CD14-positive monocyte (primary cell): Measurements from ENCODE around the gene ATP2A2. TPM values are rescaled to one million over a fixed set of nuclear protein-coding genes. Genes with fewer than 3 reads are reported as not detected.

Experiments used
- DNase-seq, 3 donors: peaks; one replicate each; pipeline ENCODE4 v3.0.0-alpha.2; 2011 to 2022
- H2AFZ ChIP-seq: 2 replicates; pipeline ENCODE4 v1.6.0; 2012; ENCODE audit warnings: mild to moderate bottlenecking, low read depth, low read length, inconsistent platforms; ENCODE audit not compliant: insufficient read depth, poor library complexity, severe bottlenecking
- H3K27ac ChIP-seq, 2 donors: 1 replicate in 1 of 2; 2 replicates in 1 of 2; pipeline ENCODE4 v1.5.1; 2012 to 2013; ENCODE audit warnings: low read length in 2 of 2, control low read depth in 1 of 2, inconsistent platforms in 1 of 2, low read depth in 1 of 2, mild to moderate bottlenecking in 1 of 2
- H3K27me3 ChIP-seq, 2 donors: one replicate each; pipeline versions ENCODE4 v1.6.0 to v1.6.1; 2011 to 2013; ENCODE audit warnings: low read length in 2 of 2; ENCODE audit not compliant: control insufficient read depth in 2 of 2, insufficient read depth in 2 of 2
- H3K36me3 ChIP-seq, 2 donors: replicated peaks in 1 of 2; 1 replicate in 1 of 2; 2 replicates in 1 of 2; pipeline versions ENCODE4 v1.5.1 to v1.6.1; 2012 to 2013; ENCODE audit warnings: low read length in 2 of 2, control low read depth in 1 of 2, inconsistent platforms in 1 of 2, mild to moderate bottlenecking in 1 of 2; ENCODE audit not compliant: insufficient read depth in 2 of 2, control insufficient read depth in 1 of 2
- H3K4me1 ChIP-seq, 2 donors: 1 replicate in 1 of 2; 2 replicates in 1 of 2; pipeline versions ENCODE4 v1.5.1 to v1.6.1; 2012 to 2013; ENCODE audit warnings: low read length in 2 of 2, control low read depth in 1 of 2, inconsistent platforms in 1 of 2, mild to moderate bottlenecking in 1 of 2, moderate library complexity in 1 of 2; ENCODE audit not compliant: insufficient read depth in 2 of 2, control insufficient read depth in 1 of 2
- H3K4me2 ChIP-seq: replicated peaks from 2 replicates; pipeline ENCODE3; 2012; ENCODE audit warnings: low read length, moderate library complexity, mild to moderate bottlenecking; ENCODE audit not compliant: poor library complexity, severe bottlenecking; ENCODE audit errors: extremely low read depth
- H3K4me3 ChIP-seq, 3 experiments: fragments of 200-600 bp in 1 of 3; sonication (generic) in 1 of 3; replicated peaks in 1 of 3; 1 replicate in 2 of 3; 2 replicates in 1 of 3; pipeline ENCODE4 v1.5.1; 2011 to 2013; ENCODE audit warnings: low read length in 3 of 3, mild to moderate bottlenecking in 3 of 3, control low read depth in 2 of 3, low read depth in 2 of 3, inconsistent platforms in 1 of 3, moderate library complexity in 1 of 3
- H3K79me2 ChIP-seq: 2 replicates; pipeline ENCODE4 v1.6.0; 2012; ENCODE audit warnings: mild to moderate bottlenecking, control low read depth, inconsistent platforms, low read length, moderate library complexity; ENCODE audit not compliant: insufficient read depth
- H3K9ac ChIP-seq: 2 replicates; pipeline ENCODE4 v1.6.0; 2017; ENCODE audit warnings: low read length, mild to moderate bottlenecking; ENCODE audit not compliant: insufficient read depth, poor library complexity, severe bottlenecking
- H3K9me3 ChIP-seq, 2 donors: replicated peaks in 1 of 2; 1 replicate in 1 of 2; 2 replicates in 1 of 2; pipeline versions ENCODE4 v1.5.1 to v1.6.1; 2012 to 2013; ENCODE audit warnings: low read length in 2 of 2, control low read depth in 1 of 2; ENCODE audit not compliant: control insufficient read depth in 1 of 2, insufficient read depth in 1 of 2
- H4K20me1 ChIP-seq: 2 replicates; pipeline ENCODE4 v1.6.0; 2012; ENCODE audit warnings: mild to moderate bottlenecking, low read length, control low read depth, moderate library complexity; ENCODE audit not compliant: insufficient read depth
- H3K27ac Mint-ChIP-seq, 7 donors: one replicate each; pipeline ENCODE4 v1.8.0; 2020; ENCODE audit warnings: mild to moderate bottlenecking in 7 of 7, mixed read lengths in 7 of 7, moderate library complexity in 6 of 7, inconsistent platforms in 2 of 7
- H3K27me3 Mint-ChIP-seq, 3 donors: one replicate each; pipeline ENCODE4 v1.8.0; 2021 to 2022; ENCODE audit warnings: low read depth in 3 of 3, mild to moderate bottlenecking in 3 of 3, mixed read lengths in 3 of 3, moderate library complexity in 3 of 3, inconsistent platforms in 1 of 3
- H3K36me3 Mint-ChIP-seq, 2 donors: one replicate each; pipeline ENCODE4 v1.8.0; 2020; ENCODE audit warnings: mixed read lengths in 2 of 2, inconsistent platforms in 1 of 2, mild to moderate bottlenecking in 1 of 2
- H3K4me1 Mint-ChIP-seq: one replicate; pipeline ENCODE4 v1.8.0; 2020; ENCODE audit warnings: mild to moderate bottlenecking, mixed read lengths
- H3K4me3 Mint-ChIP-seq, 2 donors: one replicate each; pipeline ENCODE4 v1.8.0; 2020; ENCODE audit warnings: mild to moderate bottlenecking in 2 of 2, mixed read lengths in 2 of 2, moderate library complexity in 1 of 2
- H3K9me3 Mint-ChIP-seq, 7 donors: one replicate each; pipeline ENCODE4 v1.8.0; 2020 to 2022; ENCODE audit warnings: mixed read lengths in 7 of 7, mild to moderate bottlenecking in 6 of 7, moderate library complexity in 6 of 7, inconsistent platforms in 2 of 7
- CTCF ChIP-seq: fragments of 200-600 bp; IDR thresholded peaks from one replicate; pipeline ENCODE4 v1.8.0; 2022; ENCODE audit warnings: antibody characterized with exemption, mild to moderate bottlenecking
- WGBS: methylation state at CpG from one replicate; pipeline ENCODE4 v1.1.5; 2013; ENCODE audit warnings: missing lambda C conversion rate; ENCODE audit not compliant: insufficient coverage; 5-methylcytosine and 5-hydroxymethylcytosine counted together
- intact Hi-C, 2 donors: fragments of 100-400 bp; cut with micrococcal nuclease; formaldehyde crosslinking; loops; one replicate each; pipeline versions ENCODE4 v1.15.0 to v1.15.1; 2023
- polyA plus RNA-seq, 3 donors: library from polyadenylated mRNA; depleted of rRNA in 1 of 3; unstranded in 2 of 3; stranded (reverse) in 1 of 3; fragments of 300-500 nt in 2 of 3; fragments of >200 nt in 1 of 3; fragmentation: Illumina TruSeq in 2 of 3; gene quantifications; 1 replicate in 2 of 3; 2 replicates in 1 of 3; pipeline ENCODE4 v1.2.3, GENCODE V29; 2012 to 2021
- small RNA-seq: library from RNA; depleted of rRNA; stranded (forward); fragments of <200 nt; gene quantifications from one replicate; pipeline ENCODE3, GENCODE V24; 2012; ENCODE audit warnings: low read depth; ENCODE audit not compliant: insufficient read length

The ATP2A2 gene
- polyA plus RNA-seq, 3 donors: 4.5 to 83.1 (median 6.9) TPM

GRCh38 chr12:110382683-110383082 lies 101.6 kb downstream of the ATP2A2 start:
- Histone ChIP-seq H3K4me1 (peaks cover 18% of the 10 kb centered on the region in 2 donors), H3K27me3 (no peaks in the 10 kb centered on the region), H2AFZ (no peak overlapping the region), H3K9ac (no peak overlapping the region), H3K79me2 (no peaks in the 10 kb centered on the region), H3K4me3 (no peak overlapping the region), H3K9me3 (no peaks in the 10 kb centered on the region), H3K27ac (no peak overlapping the region), H3K4me2 (no peak overlapping the region), H3K36me3 (peaks cover 59 to 83% of the 10 kb centered on the region in 2 donors), H4K20me1 (no peaks in the 10 kb centered on the region)
- Mint-ChIP-seq H3K27ac (peak overlapping the region in 1 of 7 donors; percentile 80), H3K9me3 (no peaks in the 10 kb centered on the region), H3K4me3 (no peak overlapping the region), H3K36me3 (peaks cover 64 to 87% of the 10 kb centered on the region in 2 donors), H3K27me3 (no peaks in the 10 kb centered on the region), H3K4me1 (peaks cover 18% of the 10 kb centered on the region)
- no CpG with 5 or more reads among the region's 4 CpGs for WGBS
- DNase-seq: no peak
- intact Hi-C loops: no loop called here
- no peak for TF ChIP-seq CTCF

Small RNA genes within 50 kb of the gene (small RNA-seq; reads per million reads assigned to genes)
- gene RN7SL769P: not detected

Other genes with a start within 250 kb of the ATP2A2 start
- 10 to 100 TPM in 2 of 3 donors, 1 to 10 TPM in 1; 9.3 to 19.4 (median 10.6) TPM for gene C12orf76, start 232.7 kb upstream of the ATP2A2 start, polyA plus RNA-seq
- under 1 TPM; 0.39 to 0.97 (median 0.47) TPM for gene IFT81, start 156.9 kb upstream of the ATP2A2 start, polyA plus RNA-seq
- gene ANAPC7, start 122.5 kb downstream of the ATP2A2 start, polyA plus RNA-seq: 10 to 100 TPM; 12.9 to 41.6 (median 17.2) TPM
- 1,000 to 10,000 TPM in 2 of 3 donors, 100 to 1,000 TPM in 1; 133 to 1,727 (median 1,716) TPM for gene ARPC3, start 169.1 kb downstream of the ATP2A2 start, polyA plus RNA-seq
- gene GPN3, start 187.0 kb downstream of the ATP2A2 start, polyA plus RNA-seq: 10 to 100 TPM in 2 of 3 donors, 1 to 10 TPM in 1; 7.3 to 52.4 (median 25.3) TPM
- 10 to 100 TPM in 1 of 3 donors, 1 to 10 TPM in 2; 5.1 to 10.9 (median 6.2) TPM for gene FAM216A, start 187.6 kb downstream of the ATP2A2 start, polyA plus RNA-seq
- gene VPS29, start 220.9 kb downstream of the ATP2A2 start, polyA plus RNA-seq: 100 to 1,000 TPM; 224 to 409 (median 342) TPM
- gene RAD9B, start 221.1 kb downstream of the ATP2A2 start, polyA plus RNA-seq: 1 to 10 TPM; 1.1 to 3.0 (median 1.3) TPM